Lung (tissue), 12 donors: Measurements from ENCODE around the gene ZFR2. TPM values are rescaled to one million over a fixed set of nuclear protein-coding genes. Genes with fewer than 3 reads are reported as not detected.

Source experiments
- ATAC-seq: fragments of 200-7000 bp; cut with Tn5 transposase; one replicate; pipeline ENCODE4 v1.9.1; 2020; ENCODE audit warnings: moderate number of reproducible peaks; ENCODE audit not compliant: insufficient read depth, low FRiP score
- DNase-seq, 3 donors: peaks; one replicate each; pipeline ENCODE4 v3.0.0-alpha.2; 2013 to 2017
- H3K27ac ChIP-seq, 2 donors: one replicate each; pipeline ENCODE4 v1.5.1; 2013; ENCODE audit warnings: mild to moderate bottlenecking in 2 of 2, moderate library complexity in 2 of 2, control low read depth in 1 of 2, inconsistent platforms in 1 of 2, low read depth in 1 of 2, low read length in 1 of 2
- H3K27me3 ChIP-seq, 3 donors: one replicate each; pipeline ENCODE4 v1.5.1; 2013; ENCODE audit warnings: low read length in 2 of 3; ENCODE audit not compliant: control insufficient read depth in 3 of 3, insufficient read depth in 3 of 3
- H3K36me3 ChIP-seq, 4 donors: one replicate each; pipeline ENCODE4 v1.5.1; 2013; ENCODE audit warnings: low read length in 4 of 4, mild to moderate bottlenecking in 1 of 4, moderate library complexity in 1 of 4; ENCODE audit not compliant: control insufficient read depth in 4 of 4, insufficient read depth in 4 of 4
- H3K4me1 ChIP-seq, 5 donors: one replicate each; pipeline ENCODE4 v1.5.1; 2013; ENCODE audit warnings: low read length in 5 of 5, mild to moderate bottlenecking in 2 of 5, moderate library complexity in 1 of 5; ENCODE audit not compliant: control insufficient read depth in 5 of 5, insufficient read depth in 5 of 5
- H3K4me3 ChIP-seq: one replicate; pipeline ENCODE4 v1.5.1; 2013; ENCODE audit warnings: mild to moderate bottlenecking, control low read depth, moderate library complexity
- H3K9ac ChIP-seq, 2 donors: one replicate each; pipeline ENCODE4 v1.5.1; 2013; ENCODE audit warnings: low read length in 2 of 2, control low read depth in 1 of 2; ENCODE audit not compliant: insufficient read depth in 1 of 2
- H3K9me3 ChIP-seq, 4 donors: one replicate each; pipeline ENCODE4 v1.5.1; 2013; ENCODE audit warnings: low read length in 3 of 4, mild to moderate bottlenecking in 1 of 4, moderate library complexity in 1 of 4; ENCODE audit not compliant: control insufficient read depth in 4 of 4, insufficient read depth in 3 of 4
- CTCF ChIP-seq: IDR thresholded peaks from 2 replicates; pipeline ENCODE4 v1.5.1; 2012; ENCODE audit warnings: mild to moderate bottlenecking; ENCODE audit errors: control extremely low read depth, extremely low read depth
- WGBS, 2 donors: extraction: QIAGEN DNeasy Blood & Tissue Kit; methylation state at CpG; one replicate each; pipeline ENCODE4 v1.1.7; 2013; 5-methylcytosine and 5-hydroxymethylcytosine counted together
- polyA plus RNA-seq, 2 donors: library from polyadenylated mRNA; stranded (reverse); fragments of 200-250 nt; gene quantifications; one replicate each; pipeline ENCODE4 v1.2.1, GENCODE V29; 2013
- total RNA-seq, 2 donors: library from RNA; depleted of rRNA in 1 of 2; stranded (reverse); fragments of >200 nt in 1 of 2; gene quantifications; one replicate each; pipeline ENCODE4 v1.2.1, GENCODE V29; 2014 to 2021
- donor health status: control.
- donor health status: control.
- donor health status: Bipolar disorder and iron deficiency.
- donor health status: healthy.
- donor health status: DM: yes; HTN: yes; CAD: no.

The ZFR2 gene
- total and polyA plus RNA-seq, 4 donors: 0.05 to 0.34 (median 0.19) TPM

DNA sequence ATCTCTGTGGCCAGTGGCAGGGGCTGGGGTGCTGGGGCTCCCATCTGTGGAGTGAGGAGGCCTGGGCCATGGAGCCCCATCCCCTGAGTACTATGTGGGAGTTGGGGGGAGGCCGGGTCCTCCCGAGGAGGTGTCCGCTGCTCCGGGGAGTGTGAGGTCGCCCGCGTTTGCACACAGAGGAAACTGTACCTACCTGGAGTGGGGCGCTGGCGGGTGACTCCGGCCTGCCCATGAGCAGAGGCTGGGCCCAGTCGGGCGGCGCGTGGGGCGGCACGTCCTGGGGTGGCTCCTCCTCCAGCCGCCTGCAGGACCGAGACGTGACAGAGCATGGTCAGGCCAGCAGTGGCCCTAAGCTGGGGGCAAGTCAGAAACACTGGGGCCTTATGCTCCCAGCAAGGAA lies 48.8 kb downstream of the ZFR2 start:
- H3K4me3 ChIP-seq: no peak overlapping the region
- peaks cover 0 to 6% (median 0%) of the 10 kb centered on the region in 5 donors for H3K4me1 ChIP-seq
- H3K36me3 ChIP-seq: no peaks in the 10 kb centered on the region
- H3K27ac ChIP-seq: no peak overlapping the region
- DNase-seq: no peak
- WGBS, 2 donors: 88% methylated on average over 17 to 19 of the region's 19 CpGs
- ATAC-seq: no peak
- no peak overlapping the region for H3K9ac ChIP-seq
- H3K9me3 ChIP-seq: peaks cover 0 to 2% (median 0%) of the 10 kb centered on the region in 4 donors
- no peak for TF ChIP-seq CTCF
- H3K27me3 ChIP-seq: no peaks in the 10 kb centered on the region

DNA sequence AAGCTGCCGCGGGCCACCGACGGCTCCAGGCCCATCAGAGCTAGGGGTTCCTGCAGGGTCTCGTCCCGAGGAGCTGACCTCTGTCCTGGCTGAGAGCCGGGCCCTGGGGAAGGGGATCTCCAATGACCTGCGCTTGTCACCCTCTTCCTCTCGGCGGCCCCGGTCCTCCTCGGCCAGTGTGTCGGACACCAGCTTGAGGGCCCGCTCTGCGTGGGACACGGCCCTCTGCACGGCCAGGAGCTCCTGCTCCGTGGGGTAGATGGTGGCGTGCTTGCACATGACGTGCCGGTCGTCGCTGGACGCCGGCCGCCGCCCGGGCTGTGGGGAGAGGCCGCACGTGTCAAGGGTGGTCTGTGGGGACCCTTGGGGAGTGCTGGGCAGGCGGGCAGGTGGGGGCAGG lies 49.9 kb downstream of the ZFR2 start:
- no peak overlapping the region for H3K4me3 ChIP-seq
- no peak overlapping the region for H3K9ac ChIP-seq
- TF ChIP-seq CTCF: no peak
- DNase-seq (no peak), ATAC-seq (no peak)
- H3K9me3 ChIP-seq: peaks cover 0 to 2% (median 0%) of the 10 kb centered on the region in 4 donors
- 60 to 68% methylated on average over 31 of the region's 31 CpGs for WGBS, 2 donors
- no peaks in the 10 kb centered on the region for H3K36me3 ChIP-seq
- peaks cover 0 to 6% (median 0%) of the 10 kb centered on the region in 5 donors for H3K4me1 ChIP-seq
- no peaks in the 10 kb centered on the region for H3K27me3 ChIP-seq
- H3K27ac ChIP-seq: peak overlapping the region in 1 of 2 donors; percentile 78

DNA sequence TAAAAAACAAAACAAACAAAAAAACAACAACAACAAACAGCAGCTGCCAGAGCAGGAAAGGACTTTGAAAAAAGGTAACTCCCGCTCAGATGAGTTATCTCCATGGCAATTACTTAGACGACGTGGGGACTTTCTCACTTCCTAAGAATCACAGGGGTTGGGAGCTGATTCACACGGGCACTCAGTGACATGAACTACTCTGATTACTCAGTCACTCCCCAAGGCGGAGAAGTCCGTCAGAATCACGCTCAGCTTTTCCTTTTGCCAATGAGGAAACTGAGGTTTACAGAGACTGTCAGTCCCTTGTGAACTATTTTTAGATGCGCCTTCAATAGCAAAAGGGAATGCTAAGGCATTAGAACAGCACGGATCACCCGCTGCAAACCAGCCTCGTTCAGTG lies 50.4 kb downstream of the ZFR2 start:
- 17 to 23% methylated on average over 11 of the region's 11 CpGs for WGBS, 2 donors
- peak overlapping the region in 1 of 2 donors; percentile 78 for H3K27ac ChIP-seq
- H3K9me3 ChIP-seq: peaks cover 0 to 2% (median 0%) of the 10 kb centered on the region in 4 donors
- H3K4me1 ChIP-seq: peaks cover 0 to 10% (median 0%) of the 10 kb centered on the region in 5 donors
- no peak overlapping the region for H3K9ac ChIP-seq
- no peak for ATAC-seq
- no peak overlapping the region for H3K4me3 ChIP-seq
- peak in 1 of 3 donors; percentile 22 for DNase-seq
- no peaks in the 10 kb centered on the region for H3K27me3 ChIP-seq
- TF ChIP-seq CTCF: no peak
- no peaks in the 10 kb centered on the region for H3K36me3 ChIP-seq

DNA sequence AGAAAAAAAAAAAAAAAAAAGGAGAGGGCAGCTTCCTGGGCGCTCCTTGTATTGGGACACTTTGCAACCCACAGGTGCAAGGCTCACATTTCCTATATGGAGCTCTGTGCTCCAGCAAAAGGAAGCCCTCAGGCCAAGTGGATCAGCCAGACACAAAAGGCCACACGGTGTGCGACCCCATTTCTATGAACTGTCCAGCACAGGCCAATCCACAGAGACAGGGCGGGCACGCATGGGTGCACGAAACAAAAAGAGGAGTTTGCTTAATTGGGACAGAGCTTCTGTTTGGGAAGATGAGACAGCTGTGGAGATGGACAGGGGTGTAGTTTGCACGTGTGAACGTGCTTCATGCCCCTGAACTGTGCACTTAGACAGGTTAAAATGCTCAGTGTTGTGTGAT lies 51.1 kb downstream of the ZFR2 start:
- DNase-seq: no peak
- Histone ChIP-seq H3K27me3 (no peaks in the 10 kb centered on the region), H3K9ac (no peak overlapping the region), H3K9me3 (peaks cover 0 to 2% (median 0%) of the 10 kb centered on the region in 4 donors), H3K36me3 (no peaks in the 10 kb centered on the region), H3K27ac (peak overlapping the region in 1 of 2 donors; percentile 78), H3K4me3 (no peak overlapping the region), H3K4me1 (peaks cover 0 to 15% (median 0%) of the 10 kb centered on the region in 5 donors)
- no peak for ATAC-seq
- 87 to 95% methylated on average over 8 of the region's 8 CpGs for WGBS, 2 donors
- no peak for TF ChIP-seq CTCF
